NCI-H1048 (cell line): Measurements from ENCODE around the gene FARP2.
A peak's percentile ranks its signal among the peaks of the same experiment; 100 is the strongest.
"Not testable (repeated sequence)": the region's sequence is repeated elsewhere in the genome, so short reads cannot be mapped to it uniquely, and the experiment has no call there.

Experiments
- DNase-seq: peaks from one replicate; lab custom pipeline; 2025; lab: John Stamatoyannopoulos, UW

FARP2 gene

DNA sequence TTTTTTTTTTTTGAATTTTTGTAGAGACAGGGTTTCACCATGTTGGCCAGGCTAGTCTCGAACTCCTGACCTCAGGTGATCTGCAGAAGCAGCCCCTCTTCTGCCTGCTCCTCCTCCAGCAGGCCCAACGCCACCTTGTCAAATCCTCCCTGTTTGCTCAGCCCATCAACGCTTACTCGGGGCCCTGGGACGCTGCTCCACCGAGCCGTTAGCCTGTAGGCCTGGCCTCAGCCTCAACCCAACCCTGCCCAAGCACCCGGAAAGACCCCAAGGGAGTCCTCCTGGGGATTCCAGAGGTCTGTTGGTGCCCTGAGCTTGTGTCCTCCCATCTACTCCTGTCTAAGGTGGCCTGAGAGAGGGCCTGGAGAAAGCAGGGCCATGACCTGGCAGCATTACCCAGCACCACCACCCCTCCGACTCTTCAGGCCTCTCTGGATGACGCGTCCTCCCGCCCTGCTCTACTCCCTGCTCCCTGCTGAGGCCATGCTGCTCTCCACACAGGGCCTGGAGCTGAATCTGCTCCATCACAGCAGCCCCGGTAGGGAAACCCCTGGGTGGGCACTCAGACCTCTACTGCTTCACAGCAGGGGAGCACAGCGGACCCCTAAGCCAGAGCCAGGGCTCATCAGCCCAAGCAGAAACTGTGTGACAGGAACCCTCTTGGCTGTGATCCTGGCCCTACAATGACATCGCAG, 149.1 kb downstream of the FARP2 start:
- DNase-seq, result no peak

- DNase-seq, result no peak
These were observed 149.7 kb downstream of the FARP2 start for GRCh38 chr2:241505781-241506201.

DNA sequence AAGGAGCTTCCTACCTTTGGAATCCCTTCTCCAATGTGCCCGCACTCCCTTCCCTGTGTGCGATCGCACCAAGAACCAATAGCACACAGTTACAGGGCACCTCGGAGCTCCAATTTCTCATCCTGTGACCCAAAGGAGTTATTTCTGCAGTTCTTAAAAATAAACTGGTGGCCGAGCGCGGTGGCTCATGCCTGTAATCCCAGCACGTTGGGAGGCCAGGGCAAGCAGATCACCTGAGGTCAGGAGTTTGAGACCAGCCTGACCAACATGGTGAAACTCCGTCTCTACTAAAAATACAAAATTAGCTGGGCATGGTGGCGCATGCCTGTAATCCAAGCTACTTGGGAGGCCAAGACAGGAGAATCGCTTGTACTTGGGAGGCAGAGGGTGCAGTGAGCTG, 150.2 kb downstream of the FARP2 start:
- DNase-seq, result not testable (repeated sequence)

DNA sequence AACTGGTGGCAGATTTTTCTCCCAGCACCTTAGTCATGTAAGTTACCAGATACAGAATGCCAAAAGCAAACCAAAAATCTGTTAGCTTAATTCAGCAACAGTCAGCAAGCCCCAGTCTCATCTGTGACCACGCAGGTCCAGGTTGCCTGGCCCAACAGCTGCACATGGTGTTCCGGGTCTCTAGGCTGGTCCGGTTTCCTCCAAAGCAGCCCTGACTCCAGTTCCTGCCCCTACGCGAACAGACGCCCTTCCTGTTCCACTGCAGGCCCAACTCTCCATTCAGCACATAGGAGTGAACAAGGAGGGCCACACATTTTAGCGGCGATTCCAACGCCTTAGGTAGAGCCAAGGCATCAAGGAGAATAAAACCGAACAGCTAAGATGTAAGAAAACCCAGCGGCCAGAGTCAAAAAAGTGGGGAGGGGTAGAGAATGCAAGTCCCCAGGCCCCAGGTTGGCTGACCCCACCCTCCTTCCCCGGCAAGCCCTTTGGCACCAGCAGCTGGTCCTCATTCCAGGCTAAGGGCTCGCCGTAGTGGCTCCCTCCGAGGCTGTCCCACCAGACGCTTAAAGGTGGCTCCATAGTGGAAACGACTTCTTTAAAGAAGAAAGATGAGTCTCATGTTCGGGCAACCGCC, 150.8 kb downstream of the FARP2 start:
- DNase-seq, result no peak

GRCh38 chr2:241507430-241508239, 151.6 kb downstream of the FARP2 start:
- no peak for DNase-seq

DNA sequence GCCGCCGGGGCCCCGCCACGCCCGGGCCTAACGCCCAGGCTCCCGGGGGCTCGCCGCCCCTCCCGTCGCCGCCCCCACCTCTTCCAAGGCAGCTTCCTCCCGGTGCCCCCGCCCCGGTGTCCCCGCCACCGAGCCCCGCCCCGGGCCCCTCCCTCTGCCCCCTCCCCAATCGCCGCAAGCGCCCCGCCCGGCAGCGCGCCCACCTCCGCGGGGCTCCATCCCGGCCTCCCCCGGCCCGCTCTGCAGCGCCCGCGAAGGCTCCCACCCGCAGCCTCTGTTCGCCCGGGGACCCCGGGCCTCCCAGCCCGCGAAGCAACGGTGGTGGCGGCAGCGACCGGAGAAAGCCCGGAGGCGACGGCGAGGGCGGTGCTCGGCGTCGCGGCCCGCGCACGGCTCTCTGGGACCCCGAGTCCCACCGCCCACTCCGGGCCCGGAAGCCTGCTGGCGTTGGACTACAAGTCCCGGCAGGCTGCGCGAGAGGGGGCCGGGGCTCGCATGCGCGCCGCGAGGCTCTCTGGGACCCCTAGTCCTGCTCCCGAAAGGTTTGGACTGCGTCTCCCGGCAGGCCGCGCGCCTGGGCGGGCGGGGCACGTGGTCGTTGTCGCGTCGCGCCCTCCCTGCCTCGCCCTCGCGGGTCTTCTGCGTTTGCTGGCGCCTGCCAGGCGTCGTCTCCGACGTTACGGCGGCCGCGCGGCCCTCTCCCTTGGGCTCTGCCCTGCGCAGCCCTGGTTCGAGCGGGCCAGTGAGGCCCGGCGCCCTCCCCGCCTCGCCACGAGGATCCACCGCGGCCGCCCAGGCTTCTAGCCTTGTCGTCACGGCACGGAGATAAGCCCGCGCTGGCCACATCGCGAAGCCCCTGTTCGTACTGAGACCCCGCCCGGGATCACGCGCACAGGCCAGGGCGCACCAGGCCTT, 152.4 kb downstream of the FARP2 start, which contains the start of gene STK25:
TSS of gene STK25 (minus strand) at position 345 of the 915 bp plus-strand sequence. CDS start 549 bp downstream, outside the sequence.
- DNase-seq, result peak; percentile 96

DNA sequence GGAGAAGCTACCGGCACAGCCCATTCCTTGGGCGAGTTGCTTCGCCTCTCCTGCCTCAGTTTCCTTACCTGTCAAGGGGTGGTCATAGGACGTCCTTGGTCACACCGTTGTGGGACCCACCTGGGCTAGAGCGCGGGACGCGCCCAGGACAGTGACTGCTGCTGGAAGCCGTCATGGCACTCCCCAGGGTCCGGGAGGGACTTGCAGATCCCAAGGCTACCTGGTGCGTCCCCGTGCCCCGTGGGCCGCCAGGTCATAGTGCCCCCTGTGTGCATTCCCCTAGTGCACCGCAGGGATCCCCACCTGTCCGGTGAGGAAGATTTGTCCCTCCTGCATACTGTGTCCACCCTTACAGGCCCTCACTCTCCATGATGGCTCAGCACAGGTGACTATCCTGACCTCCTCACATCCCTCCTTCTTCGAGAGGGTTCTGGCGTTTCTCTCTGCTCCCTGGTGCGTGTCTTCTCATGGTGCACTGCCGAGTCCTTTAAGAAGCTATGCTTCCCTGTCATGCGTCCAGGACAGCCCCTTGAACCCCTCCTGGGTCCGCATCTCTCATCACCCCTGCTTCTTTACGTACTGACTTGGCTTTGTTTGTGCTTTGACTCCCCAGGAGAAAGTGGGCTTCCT, 153.2 kb downstream of the FARP2 start:
- no peak for DNase-seq

DNA sequence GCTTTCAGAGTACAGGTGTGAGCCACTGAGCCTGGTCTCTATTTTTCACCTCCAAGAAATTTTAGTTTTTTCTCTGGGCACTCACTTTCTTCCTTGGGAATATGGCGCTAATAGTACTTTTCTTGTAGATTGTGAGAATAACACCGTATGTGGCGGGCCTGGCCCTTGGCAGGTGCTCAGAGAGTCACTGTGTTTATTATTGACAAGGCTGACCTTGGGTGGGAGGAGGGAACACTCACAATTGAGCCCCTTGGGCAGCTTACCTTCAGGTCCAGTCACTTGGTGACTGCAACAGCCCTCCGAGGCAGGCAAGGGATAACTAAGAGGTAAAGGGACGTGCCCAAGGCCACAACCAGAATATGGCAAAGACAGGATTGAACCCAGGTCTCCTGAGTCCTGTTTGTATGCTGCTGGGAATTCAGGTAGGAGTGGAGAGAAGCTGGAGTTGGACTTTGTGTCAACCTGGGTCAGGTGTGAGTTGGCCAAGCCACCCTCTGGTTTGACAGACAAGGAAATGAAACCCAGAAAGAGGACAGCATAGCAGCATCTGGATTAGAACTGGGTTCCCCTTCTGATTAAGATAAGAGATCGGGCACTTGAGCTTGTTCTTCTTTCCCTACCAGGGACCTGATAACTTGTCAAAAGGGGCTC, 155.1 kb downstream of the FARP2 start:
- DNase-seq, result no peak

GRCh38 chr2:241514553-241514952, 158.5 kb downstream of the FARP2 start:
- no peak for DNase-seq

DNA sequence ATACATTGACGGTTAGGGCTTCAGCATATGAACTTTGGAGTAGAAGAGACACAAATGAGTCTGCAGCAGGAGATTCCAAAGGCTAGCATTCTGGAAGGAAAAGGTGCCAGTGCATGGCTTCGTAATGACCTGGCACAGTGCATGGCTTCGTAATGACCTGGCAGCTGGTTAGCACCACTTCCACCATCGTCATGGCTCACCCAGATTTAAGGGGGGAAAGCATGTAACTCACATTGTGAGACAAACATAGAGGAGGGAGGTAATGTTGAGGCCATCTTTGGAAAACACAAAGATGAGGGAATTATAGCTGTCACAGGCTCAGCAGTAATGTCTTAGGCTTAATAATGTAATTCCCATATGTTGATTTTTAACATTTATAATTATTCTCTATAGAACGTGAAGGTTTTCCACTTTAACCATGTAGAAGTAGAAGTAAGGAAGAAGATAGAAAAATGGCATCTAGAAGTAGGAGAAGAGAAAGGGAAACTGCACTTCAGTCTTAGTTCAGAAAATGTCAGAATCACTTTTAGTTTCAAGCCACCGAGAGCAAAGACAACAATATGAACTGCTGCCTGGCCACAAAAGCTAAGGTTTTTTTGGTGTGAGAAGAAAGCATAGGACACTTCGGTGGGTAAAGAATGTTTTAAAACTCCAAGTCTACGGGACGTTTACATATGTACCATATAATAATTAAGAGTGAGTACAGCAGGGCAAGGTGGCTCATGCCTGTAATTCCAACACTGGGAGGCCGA, 159.1 kb downstream of the FARP2 start:
- no peak for DNase-seq

- no peak for DNase-seq
These were observed 160.5 kb downstream of the FARP2 start for GRCh38 chr2:241516520-241516965.

- DNase-seq, result no peak
These were observed 161.2 kb downstream of the FARP2 start for GRCh38 chr2:241517297-241517696.

DNA sequence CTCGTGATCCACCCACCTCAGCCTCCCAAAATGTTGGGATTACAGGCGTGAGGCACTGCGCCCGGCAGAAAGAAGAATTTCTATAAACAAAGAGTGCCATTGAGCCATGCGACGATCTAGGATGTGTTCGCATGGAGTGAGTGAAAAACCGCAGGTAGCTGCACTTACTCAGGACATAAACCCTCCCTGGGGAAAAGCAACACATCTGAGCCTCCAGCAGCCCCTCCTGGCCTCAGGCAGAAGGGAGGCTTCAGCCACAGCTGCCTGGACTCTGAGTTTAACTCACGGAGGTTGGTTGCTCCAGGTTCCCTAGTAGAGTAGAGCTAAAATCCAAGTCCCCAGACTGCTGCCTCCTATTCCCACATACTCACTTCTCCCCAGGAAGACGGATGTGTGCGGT, 163.6 kb downstream of the FARP2 start:
- DNase-seq, result no peak

- no peak for DNase-seq
These were observed 166.4 kb downstream of the FARP2 start for GRCh38 chr2:241522477-241522876.

DNA sequence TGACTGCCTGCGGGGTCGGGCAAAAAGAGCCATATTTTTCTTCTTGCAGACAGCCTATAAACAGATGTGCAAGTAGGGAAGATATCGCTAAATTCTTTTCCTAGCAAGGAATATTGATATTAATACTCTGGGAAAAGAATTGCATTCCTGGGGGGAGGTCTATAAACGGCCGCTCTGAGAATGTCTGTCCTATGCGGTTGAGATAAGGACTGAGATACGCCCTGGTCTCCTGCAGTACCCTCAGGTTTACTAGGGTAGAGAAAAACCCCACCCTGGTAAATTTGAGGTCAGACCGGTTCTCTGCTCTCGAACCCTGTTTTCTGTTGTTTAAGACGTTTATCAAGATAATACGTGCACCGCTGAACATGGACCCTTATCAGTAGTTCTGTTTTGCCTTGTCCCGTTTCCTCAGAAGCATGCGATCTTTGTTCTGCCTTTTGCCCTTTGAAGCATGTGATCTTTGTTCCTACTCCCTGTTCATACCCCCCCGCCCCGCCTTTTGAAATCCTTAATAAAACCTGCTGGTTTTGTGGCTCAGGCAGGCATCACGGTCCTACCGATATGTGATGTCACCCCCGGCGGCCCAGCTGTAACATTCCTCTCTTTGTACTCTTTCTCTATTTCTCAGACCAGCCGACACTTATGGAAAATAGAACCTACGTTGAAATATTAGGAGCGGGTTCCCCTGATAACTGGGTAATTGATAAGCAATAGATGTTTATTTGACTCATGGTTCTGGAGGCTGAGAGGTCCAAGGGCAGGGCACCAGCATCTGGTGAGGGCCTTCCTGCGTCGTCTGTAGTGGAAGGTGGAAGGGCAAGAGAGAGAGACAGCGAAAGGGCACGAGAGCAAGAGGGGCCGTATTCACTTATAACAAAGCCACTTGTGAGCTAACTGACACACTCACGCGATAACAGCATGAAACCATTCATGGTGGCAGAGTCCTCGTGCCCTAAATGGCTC, 170.0 kb downstream of the FARP2 start:
- not testable (repeated sequence) for DNase-seq

- DNase-seq, result no peak
These were observed 174.5 kb downstream of the FARP2 start for GRCh38 chr2:241530571-241530970.

DNA sequence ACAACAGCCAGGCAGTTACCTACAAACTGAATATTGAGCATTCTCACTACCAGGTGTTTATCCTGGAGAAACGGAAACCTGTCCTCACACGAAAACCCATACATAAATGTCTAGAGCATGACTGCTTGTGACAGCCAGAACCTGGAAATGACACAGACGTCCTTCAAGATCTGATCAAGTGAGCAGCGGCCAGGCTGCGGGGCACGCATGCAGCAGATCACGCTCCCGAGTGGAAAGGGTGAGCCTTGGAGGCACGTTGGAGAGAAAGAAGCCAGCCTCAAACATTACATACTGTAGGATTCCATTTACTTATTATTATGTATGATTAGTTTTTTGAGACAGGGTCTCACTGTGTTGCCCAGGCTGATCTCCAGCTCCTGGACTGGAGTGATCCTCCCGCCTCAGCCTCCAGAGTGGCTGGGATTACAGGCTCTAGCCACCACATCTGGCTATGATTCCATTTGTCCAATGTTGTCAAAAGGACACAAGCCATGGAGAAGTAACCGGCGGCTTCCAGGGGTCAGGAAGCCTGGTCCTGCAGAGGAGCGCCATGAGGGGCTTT, 175.2 kb downstream of the FARP2 start:
- no peak for DNase-seq

- DNase-seq, result no peak
These were observed 176.1 kb downstream of the FARP2 start for GRCh38 chr2:241532168-241532567.
